AG10803 (cell line): ENCODE measurements around the gene SLC8A1.
A peak's percentile ranks its signal among the peaks of the same experiment; 100 is the strongest.

Source experiments
- DNase-seq: peaks from one replicate; pipeline ENCODE4 v3.0.0; 2010; ENCODE audit warnings: low read depth
- H3K4me3 ChIP-seq: 2 replicates; pipeline ENCODE4 v1.5.1; 2011; ENCODE audit warnings: mild to moderate bottlenecking, low read length, control low read depth
- CTCF ChIP-seq: conservative IDR thresholded peaks from 2 replicates; pipeline ENCODE4 v1.5.1; 2011; ENCODE audit warnings: mild to moderate bottlenecking, low read length, control low read depth, inconsistent platforms

SLC8A1 gene

GRCh38 chr2:40458271-40458794 is 6.4 kb upstream of the SLC8A1 start:
- no peak for DNase-seq
- no peak overlapping the region for H3K4me3 ChIP-seq
- TF ChIP-seq CTCF = no peak

- no peak for DNase-seq
- H3K4me3 ChIP-seq = no peak overlapping the region
- no peak for TF ChIP-seq CTCF
Observed at GRCh38 chr2:40457837-40458236, 5.9 kb upstream of the SLC8A1 start.

DNA sequence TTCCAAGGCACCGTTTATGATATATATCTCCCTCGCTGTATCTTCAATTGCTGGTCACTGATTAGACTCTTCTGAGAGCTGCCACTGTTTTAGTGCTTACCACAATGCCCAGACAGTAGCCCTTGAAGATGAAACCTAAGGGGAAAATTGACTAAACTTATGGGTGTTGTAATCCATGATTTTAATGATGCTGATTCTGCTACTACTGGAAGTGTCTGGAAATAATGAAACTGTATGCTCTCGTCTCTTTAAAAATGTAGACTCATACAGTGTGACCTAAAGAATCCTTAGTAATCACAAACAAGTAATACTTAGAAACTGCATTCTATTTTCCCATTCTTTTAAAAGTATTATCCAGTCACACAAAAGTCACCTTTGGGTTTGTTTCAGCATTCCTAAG is 5.5 kb upstream of the SLC8A1 start:
- no peak for TF ChIP-seq CTCF
- no peak for DNase-seq
- no peak overlapping the region for H3K4me3 ChIP-seq

- no peak for DNase-seq
- H3K4me3 ChIP-seq = no peak overlapping the region
- no peak for TF ChIP-seq CTCF
Observed at GRCh38 chr2:40456926-40457325, 5.0 kb upstream of the SLC8A1 start.

DNA sequence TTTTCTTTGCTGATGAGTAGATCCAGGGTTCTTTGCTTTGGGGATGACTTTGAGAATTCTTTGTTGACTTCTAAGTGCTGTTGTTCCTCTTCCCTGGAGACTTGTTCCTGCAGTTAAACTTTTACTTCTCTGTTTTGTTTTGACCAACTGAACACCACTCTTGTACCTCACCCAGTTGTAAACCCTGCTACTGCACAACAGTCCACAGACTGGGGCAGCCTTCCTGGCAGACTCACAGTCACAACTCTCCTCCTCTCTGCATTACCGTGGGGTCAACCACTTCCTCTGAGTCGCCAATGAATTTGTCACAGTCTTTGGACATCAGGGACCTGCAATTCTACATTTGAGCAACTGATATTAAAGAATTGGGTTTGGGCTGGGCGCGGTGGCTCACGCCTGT is 3.8 kb upstream of the SLC8A1 start:
- TF ChIP-seq CTCF = no peak
- no peak overlapping the region for H3K4me3 ChIP-seq
- no peak for DNase-seq

GRCh38 chr2:40454321-40454720 is 2.4 kb upstream of the SLC8A1 start:
- no peak for TF ChIP-seq CTCF
- no peak for DNase-seq
- H3K4me3 ChIP-seq = no peak overlapping the region

DNA sequence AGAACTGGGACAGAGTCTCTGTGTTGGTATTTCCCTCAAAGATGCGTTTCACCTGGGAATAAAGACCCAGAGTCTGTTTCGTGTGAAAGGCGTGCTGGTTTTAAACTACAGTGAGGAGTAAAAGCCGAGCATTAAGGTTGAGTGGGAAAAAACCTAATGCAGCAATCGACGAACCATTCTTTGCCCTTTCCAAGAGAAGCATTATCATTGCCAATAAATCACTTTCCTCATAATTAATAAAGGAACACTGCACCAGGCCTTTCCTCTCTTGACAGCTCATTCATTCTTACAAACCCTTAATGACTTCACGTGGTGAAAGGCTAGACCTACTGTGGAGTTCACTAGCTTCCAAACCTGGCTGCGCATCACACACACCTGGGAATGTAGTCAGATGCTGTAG is 896 bp upstream of the SLC8A1 start:
- H3K4me3 ChIP-seq = peak overlapping the region; percentile 65
- DNase-seq = no peak

More for the DNA sequence above, 896 bp upstream of the SLC8A1 start:
- TF ChIP-seq CTCF = no peak
